Keratinocyte (primary cell): ENCODE measurements around the gene CDON. TPM values are rescaled to one million over a fixed set of nuclear protein-coding genes. Genes with fewer than 3 reads are reported as not detected.

Experiments used
- DNase-seq: peaks from one replicate; pipeline ENCODE4 v3.0.0-alpha.2; 2011; ENCODE audit warnings: low read depth, missing footprints, low spot score
- FAIRE-seq: peaks from 2 replicates; lab custom pipeline; 2011; peaks lifted over from hg19 to GRCh38; lab: Jason Lieb, UNC
- H2AFZ ChIP-seq: 2 replicates; pipeline ENCODE4 v1.6.0; 2012; ENCODE audit warnings: low read length, control low read depth, inconsistent platforms; ENCODE audit not compliant: control insufficient read depth
- H3K27ac ChIP-seq: 2 replicates; pipeline ENCODE4 v1.5.1; 2011; ENCODE audit warnings: low read length; ENCODE audit not compliant: control insufficient read depth, insufficient read depth
- H3K27me3 ChIP-seq: 3 replicates; pipeline ENCODE4 v1.6.0; 2011; ENCODE audit warnings: low read length; ENCODE audit not compliant: control insufficient read depth, insufficient read depth; ENCODE audit errors: extremely low read depth
- H3K36me3 ChIP-seq, 2 experiments: 2 replicates in 1 of 2; 3 replicates in 1 of 2; pipeline ENCODE4 v1.5.1; 2011; ENCODE audit warnings: low read length in 2 of 2, mild to moderate bottlenecking in 1 of 2; ENCODE audit not compliant: control insufficient read depth in 2 of 2, insufficient read depth in 2 of 2; ENCODE audit errors: extremely low read depth in 1 of 2
- H3K4me1 ChIP-seq: 3 replicates; pipeline ENCODE4 v1.5.1; 2011; ENCODE audit warnings: low read length; ENCODE audit not compliant: control insufficient read depth, insufficient read depth; ENCODE audit errors: extremely low read depth
- H3K4me2 ChIP-seq: 3 replicates; pipeline ENCODE4 v1.6.0; 2011; ENCODE audit warnings: low read depth, low read length; ENCODE audit not compliant: control insufficient read depth, insufficient read depth; ENCODE audit errors: extremely low read depth
- H3K4me3 ChIP-seq, 3 experiments: fragments of 200-600 bp in 1 of 3; sonication (generic) in 1 of 3; 2 replicates in 2 of 3; 3 replicates in 1 of 3; pipeline ENCODE4 v1.5.1; 2011 to 2016; ENCODE audit warnings: low read length in 3 of 3, mild to moderate bottlenecking in 3 of 3, control low read depth in 2 of 3, inconsistent platforms in 1 of 3, low read depth in 1 of 3, mixed read lengths in 1 of 3, mixed run types in 1 of 3, moderate library complexity in 1 of 3; ENCODE audit not compliant: control insufficient read depth in 2 of 3, insufficient read depth in 2 of 3; ENCODE audit errors: extremely low read depth in 1 of 3
- H3K79me2 ChIP-seq: 2 replicates; pipeline ENCODE4 v1.6.0; 2012; ENCODE audit warnings: low read length; ENCODE audit not compliant: control insufficient read depth, insufficient read depth
- H3K9ac ChIP-seq: 3 replicates; pipeline ENCODE4 v1.6.0; 2011; ENCODE audit warnings: low read length; ENCODE audit not compliant: control insufficient read depth, insufficient read depth; ENCODE audit errors: extremely low read depth
- H3K9me1 ChIP-seq: 3 replicates; pipeline ENCODE4 v1.6.0; 2011; ENCODE audit warnings: low read length; ENCODE audit not compliant: control insufficient read depth, insufficient read depth; ENCODE audit errors: extremely low read depth
- H3K9me3 ChIP-seq: 2 replicates; pipeline ENCODE4 v1.5.1; 2012; ENCODE audit warnings: low read depth, low read length; ENCODE audit not compliant: control insufficient read depth
- H4K20me1 ChIP-seq: 3 replicates; pipeline ENCODE4 v1.6.0; 2011; ENCODE audit warnings: low read length; ENCODE audit not compliant: control insufficient read depth, insufficient read depth; ENCODE audit errors: extremely low read depth
- EZH2 ChIP-seq: IDR thresholded peaks from one replicate; pipeline ENCODE4 v1.6.1; 2012; ENCODE audit warnings: inconsistent platforms, mild to moderate bottlenecking, low read length, moderate library complexity
- dilution Hi-C: fragments of 300-500 bp; cut with MboI; formaldehyde crosslinking; loops from one replicate; pipeline ENCODE4 v1.7.0; 2020; ENCODE audit warnings: low sequenced_read_pairs; ENCODE audit not compliant: extremely low pct_ligation_motif_present
- polyA plus RNA-seq, 5 experiments: library from polyadenylated mRNA; depleted of rRNA in 3 of 5; stranded (reverse) in 3 of 5; stranded (forward) in 1 of 5; unstranded in 1 of 5; fragments of >200 nt; gene quantifications; 1 replicate in 1 of 5; 2 replicates in 3 of 5; 3 replicates in 1 of 5; pipeline versions ENCODE4 v1.2.1 to v1.2.3, GENCODE V29; 2011 to 2012; ENCODE audit warnings: missing spikeins in 2 of 5, low read depth in 1 of 5, low replicate concordance in 1 of 5
- TF ChIP-seq, protein P1 (sequence below), 3 experiments: IDR thresholded peaks in 1 of 3; conservative IDR thresholded peaks in 1 of 3; optimal IDR thresholded peaks in 1 of 3; 2 replicates in 2 of 3; 3 replicates in 1 of 3; pipeline versions ENCODE3 to v1.5.1; 2011; ENCODE audit warnings: low read length in 3 of 3, mild to moderate bottlenecking in 3 of 3, moderate library complexity in 2 of 3, control low read depth in 1 of 3, inconsistent platforms in 1 of 3; ENCODE audit not compliant: insufficient read depth in 2 of 3; ENCODE audit errors: extremely low read depth in 1 of 3

Gene CDON
- polyA plus RNA-seq, 1 donor (not counting 4 experiments of a cell fraction or from before 2014, with no cell fraction given): 1.0 TPM

- Histone ChIP-seq H3K4me3 (no peak overlapping the region), H3K27me3 (no peaks in the 10 kb centered on the region), H3K4me2 (no peak overlapping the region), H3K9me1 (no peaks in the 10 kb centered on the region), H4K20me1 (no peaks in the 10 kb centered on the region), H2AFZ (no peak overlapping the region), H3K9ac (no peak overlapping the region), H3K9me3 (no peaks in the 10 kb centered on the region), H3K27ac (no peak overlapping the region), H3K79me2 (no peaks in the 10 kb centered on the region), H3K4me1 (no peaks in the 10 kb centered on the region), H3K36me3 (no peaks in the 10 kb centered on the region)
- dilution Hi-C loops: no loop called here
- FAIRE-seq (no peak), DNase-seq (no peak)
- TF ChIP-seq, protein P1, sequence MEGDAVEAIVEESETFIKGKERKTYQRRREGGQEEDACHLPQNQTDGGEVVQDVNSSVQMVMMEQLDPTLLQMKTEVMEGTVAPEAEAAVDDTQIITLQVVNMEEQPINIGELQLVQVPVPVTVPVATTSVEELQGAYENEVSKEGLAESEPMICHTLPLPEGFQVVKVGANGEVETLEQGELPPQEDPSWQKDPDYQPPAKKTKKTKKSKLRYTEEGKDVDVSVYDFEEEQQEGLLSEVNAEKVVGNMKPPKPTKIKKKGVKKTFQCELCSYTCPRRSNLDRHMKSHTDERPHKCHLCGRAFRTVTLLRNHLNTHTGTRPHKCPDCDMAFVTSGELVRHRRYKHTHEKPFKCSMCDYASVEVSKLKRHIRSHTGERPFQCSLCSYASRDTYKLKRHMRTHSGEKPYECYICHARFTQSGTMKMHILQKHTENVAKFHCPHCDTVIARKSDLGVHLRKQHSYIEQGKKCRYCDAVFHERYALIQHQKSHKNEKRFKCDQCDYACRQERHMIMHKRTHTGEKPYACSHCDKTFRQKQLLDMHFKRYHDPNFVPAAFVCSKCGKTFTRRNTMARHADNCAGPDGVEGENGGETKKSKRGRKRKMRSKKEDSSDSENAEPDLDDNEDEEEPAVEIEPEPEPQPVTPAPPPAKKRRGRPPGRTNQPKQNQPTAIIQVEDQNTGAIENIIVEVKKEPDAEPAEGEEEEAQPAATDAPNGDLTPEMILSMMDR (optimal IDR thresholded peaks at IDR 0.05 in 1 of 3, IDR thresholded peaks at IDR 0.05 in 1 of 3, conservative IDR thresholded peaks at IDR 0.05 in 1 of 3; ENCODE audit: extremely low read depth in 1 of 3, insufficient read depth in 2 of 3, low read length in 3 of 3): no peak
- TF ChIP-seq EZH2: no peak
These were observed 55.4 kb downstream of the CDON start for GRCh38 chr11:126007238-126007637.

GRCh38 chr11:126006068-126006467 is 56.6 kb downstream of the CDON start:
- Histone ChIP-seq H3K9me1 (no peaks in the 10 kb centered on the region), H3K4me1 (no peaks in the 10 kb centered on the region), H3K4me3 (no peak overlapping the region), H3K27ac (no peak overlapping the region), H3K79me2 (no peaks in the 10 kb centered on the region), H4K20me1 (no peaks in the 10 kb centered on the region), H3K36me3 (no peaks in the 10 kb centered on the region), H2AFZ (no peak overlapping the region), H3K4me2 (no peak overlapping the region), H3K9ac (no peak overlapping the region), H3K27me3 (no peaks in the 10 kb centered on the region), H3K9me3 (no peaks in the 10 kb centered on the region)
- FAIRE-seq (no peak), DNase-seq (no peak)
- dilution Hi-C loops: no loop called here
- TF ChIP-seq EZH2: no peak
- TF ChIP-seq, protein P1 (optimal IDR thresholded peaks at IDR 0.05 in 1 of 3, IDR thresholded peaks at IDR 0.05 in 1 of 3, conservative IDR thresholded peaks at IDR 0.05 in 1 of 3; ENCODE audit: extremely low read depth in 1 of 3, insufficient read depth in 2 of 3, low read length in 3 of 3): no peak
